OCI-LY7 (cell line): ENCODE data around the gene HDGF. TPM values are rescaled to one million over a fixed set of nuclear protein-coding genes. Genes with fewer than 3 reads are reported as not detected.

Experiments
- BruUV-seq: library from RNA; stranded (reverse); fragments of 400-500 nt; replicated peaks from 2 replicates; lab custom pipeline; 2021; lab: Mats Ljungman, UMichigan
- CTCF ChIA-PET: fragments of 300-600 bp; sonication (Branson Sonifier 250); formaldehyde crosslinking; loops from one replicate; lab custom pipeline; 2022; ENCODE audit warnings: antibody characterized with exemption; ENCODE audit not compliant: unreplicated experiment; lab: Charles Lee
- POLR2A ChIA-PET: fragments of 300-600 bp; sonication (Branson Sonifier 250); formaldehyde crosslinking; loops from one replicate; lab custom pipeline; 2022; ENCODE audit warnings: antibody characterized with exemption; lab: Charles Lee
- DNase-seq: peaks from one replicate; pipeline ENCODE4 v3.0.0-alpha.2; 2015; ENCODE audit warnings: low spot score
- H2AFZ ChIP-seq: fragments of 200-600 bp; sonication (generic), shearing (Covaris generic); 2 replicates; pipeline ENCODE4 v1.6.1; 2014; ENCODE audit warnings: mild to moderate bottlenecking, antibody characterized with exemption, low read length, moderate library complexity
- H3K27ac ChIP-seq: fragments of 200-600 bp; sonication (generic); 2 replicates; pipeline ENCODE4 v1.5.1; 2014; ENCODE audit warnings: mixed run types, low read depth, mild to moderate bottlenecking, moderate library complexity, low read length, inconsistent platforms; ENCODE audit not compliant: poor library complexity, severe bottlenecking
- H3K36me3 ChIP-seq: fragments of 200-600 bp; sonication (generic); 2 replicates; pipeline ENCODE4 v1.6.1; 2014; ENCODE audit warnings: mild to moderate bottlenecking, antibody characterized with exemption, low read length, moderate library complexity, mixed read lengths; ENCODE audit not compliant: insufficient read depth
- H3K4me1 ChIP-seq: fragments of 200-600 bp; sonication (generic); 2 replicates; pipeline ENCODE4 v1.5.1; 2014; ENCODE audit warnings: mild to moderate bottlenecking, low read length; ENCODE audit not compliant: insufficient read depth, poor library complexity, severe bottlenecking
- H3K4me2 ChIP-seq: fragments of 200-600 bp; sonication (generic); 2 replicates; pipeline ENCODE4 v1.6.1; 2014; ENCODE audit warnings: mild to moderate bottlenecking, low read length
- H3K4me3 ChIP-seq: fragments of 200-600 bp; sonication (generic); 2 replicates; pipeline ENCODE4 v1.5.1; 2014; ENCODE audit warnings: mild to moderate bottlenecking, low read depth, low read length; ENCODE audit not compliant: poor library complexity, severe bottlenecking
- H3K79me2 ChIP-seq: fragments of 200-600 bp; sonication (generic); 2 replicates; pipeline ENCODE4 v1.6.1; 2016; ENCODE audit warnings: low read depth, mild to moderate bottlenecking, low read length, moderate library complexity, mixed read lengths; ENCODE audit not compliant: insufficient read depth
- H3K9me2 ChIP-seq: fragments of 200-600 bp; sonication (generic); 2 replicates; pipeline ENCODE4 v1.6.1; 2016; ENCODE audit warnings: mild to moderate bottlenecking, low read length, mixed read lengths; ENCODE audit not compliant: insufficient read depth
- H3K9me3 ChIP-seq: fragments of 200-600 bp; sonication (generic); 2 replicates; pipeline ENCODE4 v1.6.1; 2014; ENCODE audit warnings: mild to moderate bottlenecking, mixed run types, low read length, mixed read lengths
- H4K20me1 ChIP-seq: fragments of 200-600 bp; sonication (generic); 2 replicates; pipeline ENCODE4 v1.6.1; 2014; ENCODE audit warnings: mild to moderate bottlenecking, antibody characterized with exemption, low read length, moderate library complexity, mixed read lengths; ENCODE audit not compliant: insufficient read depth
- CTCF ChIP-seq: fragments of 200-600 bp; sonication (generic); conservative IDR thresholded peaks from 2 replicates; pipeline ENCODE4 v1.5.1; 2014; ENCODE audit warnings: mild to moderate bottlenecking, antibody characterized with exemption, low read length, moderate library complexity, mixed read lengths
- EZH2phosphoT487 ChIP-seq: fragments of 200-600 bp; sonication (generic); IDR thresholded peaks from 2 replicates; pipeline ENCODE4 v1.6.1; 2018; ENCODE audit warnings: low read depth, borderline replicate concordance, mild to moderate bottlenecking, mixed run types, antibody characterized with exemption, low read length, moderate library complexity, mixed read lengths
- intact Hi-C: fragments of 100-400 bp; cut with micrococcal nuclease; formaldehyde crosslinking; loops from one replicate; pipeline ENCODE4 v1.10.0; 2022; ENCODE audit not compliant: unreplicated experiment
- total RNA-seq, 2 experiments: library from RNA; depleted of rRNA in 1 of 2; stranded (reverse); fragments of >200 nt in 1 of 2; shearing (Covaris generic) in 1 of 2; gene quantifications; 2 replicates each; pipeline ENCODE4 v1.2.3, GENCODE V29; 2014 to 2022

HDGF gene
- total RNA-seq, 2 experiments from 2014 or later: 291 to 329 TPM

DNA sequence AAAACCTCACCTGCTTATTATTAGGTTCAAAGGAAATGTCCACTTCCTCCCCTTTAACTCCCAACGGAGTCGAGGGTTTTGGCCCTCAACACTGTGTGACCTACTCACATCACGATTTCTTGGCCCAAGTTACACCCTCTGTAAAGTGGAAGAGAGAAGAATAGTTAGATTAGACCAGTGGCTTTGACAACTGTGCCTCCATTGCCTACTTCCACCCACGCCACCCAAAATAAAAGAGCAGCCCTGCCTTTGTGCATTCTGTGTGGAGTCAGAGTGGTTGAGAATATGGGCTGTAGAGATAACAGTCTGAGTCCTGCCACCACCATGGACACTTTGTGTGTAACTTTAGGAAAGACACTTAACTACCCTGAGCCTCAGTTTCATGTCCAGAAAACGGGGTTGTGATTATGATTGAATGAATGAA, 4.1 kb upstream of the HDGF start:
- H2AFZ ChIP-seq: no peak overlapping the region

DNA sequence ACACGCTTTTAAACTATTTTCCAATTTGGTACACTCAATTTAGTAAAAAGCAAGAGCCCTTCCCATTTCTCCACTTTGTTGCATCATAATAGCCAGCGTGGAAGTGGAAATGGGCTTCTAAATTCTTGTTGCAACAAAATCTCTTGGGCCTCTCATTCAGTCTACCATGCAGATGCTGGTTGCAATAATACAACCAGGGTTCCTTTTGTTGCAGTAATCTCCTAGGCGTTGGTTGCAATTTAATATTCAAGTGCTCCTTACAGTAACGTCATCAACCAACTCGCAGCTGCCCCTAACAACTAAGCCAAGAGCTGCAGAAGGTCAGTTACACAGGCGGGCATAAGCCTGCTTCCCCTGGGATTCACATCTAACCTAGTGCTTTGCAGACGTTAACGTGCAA, 2.7 kb upstream of the HDGF start:
- Histone ChIP-seq H3K9me3 (no peaks in the 10 kb centered on the region), H3K79me2 (peaks cover 37% of the 10 kb centered on the region), H3K4me2 (no peak overlapping the region), H2AFZ (no peak overlapping the region), H3K36me3 (peaks cover 23% of the 10 kb centered on the region), H3K4me3 (no peak overlapping the region), H3K9me2 (no peaks in the 10 kb centered on the region), H3K4me1 (peaks cover 19% of the 10 kb centered on the region), H3K27ac (no peak overlapping the region), H4K20me1 (no peaks in the 10 kb centered on the region)
- intact Hi-C loops: loop anchor here (10.0 kb wide), 1 partner anchor 249 kb away; the partner anchor contains the start of gene MEF2D
- CTCF ChIA-PET: no interaction called here
- POLR2A ChIA-PET: no interaction called here
- TF ChIP-seq CTCF (no peak), EZH2phosphoT487 (no peak)
- TSS peak; percentile 40 for BruUV-seq
- no peak for DNase-seq

More for the DNA sequence above, 4.1 kb upstream of the HDGF start:
- intact Hi-C loops: loop anchor here (10.0 kb wide), 1 partner anchor 251 kb away; the partner anchor contains the start of gene MEF2D
- H3K4me2 ChIP-seq: no peak overlapping the region; the same call in 1 of the 2 replicates
- ChIA-PET CTCF (interaction anchor here (1.6 kb wide), 1 partner anchor 29 kb away, joined by 3 read pairs; no protein-coding TSS in a partner anchor), POLR2A (no interaction called here)
- peaks cover 24% of the 10 kb centered on the region for H3K79me2 ChIP-seq
- no peak overlapping the region for H3K4me3 ChIP-seq
- no peak for DNase-seq
- no peaks in the 10 kb centered on the region for H3K9me3 ChIP-seq
- no peaks in the 10 kb centered on the region for H4K20me1 ChIP-seq
- no peak for TF ChIP-seq CTCF
- H3K9me2 ChIP-seq: no peaks in the 10 kb centered on the region
- BruUV-seq: no TSS peak
- H3K4me1 ChIP-seq: peaks cover 20% of the 10 kb centered on the region
- H3K27ac ChIP-seq: no peak overlapping the region
- H3K36me3 ChIP-seq: peaks cover 10% of the 10 kb centered on the region; the same call in 1 of the 2 replicates

- Histone ChIP-seq H2AFZ (no peak overlapping the region; the same call in 1 of the 2 replicates), H3K9me3 (no peaks in the 10 kb centered on the region), H3K9me2 (no peaks in the 10 kb centered on the region), H3K4me2 (peak overlapping the region; percentile 73), H4K20me1 (no peaks in the 10 kb centered on the region), H3K36me3 (peaks cover 33% of the 10 kb centered on the region), H3K79me2 (peaks cover 49% of the 10 kb centered on the region), H3K4me1 (peaks cover 31% of the 10 kb centered on the region), H3K4me3 (peak overlapping the region; percentile 85), H3K27ac (peak overlapping the region; percentile 81)
- intact Hi-C loops: loop anchor here (10.0 kb wide), 1 partner anchor 248 kb away; the partner anchor contains the start of gene MEF2D
- peak; percentile 32 for DNase-seq
- TF ChIP-seq EZH2phosphoT487: no peak
- no peak for TF ChIP-seq CTCF
- CTCF ChIA-PET: interaction anchor here (0.6 to 2.0 kb wide), 2 partner anchors 26 to 129 kb away, joined by 3 to 9 read pairs; no protein-coding TSS in a partner anchor
- BruUV-seq: no TSS peak
- POLR2A ChIA-PET: interaction anchor here (1.0 to 2.0 kb wide), 6 partner anchors 8 to 27 kb away, joined by 6 to 10 read pairs (median 7); partner anchors contain the start of genes MRPL24 and PRCC
These were observed 1.5 kb upstream of the HDGF start for GRCh38 chr1:156752843-156753482.
